IMR-90 (cell line): ENCODE results near the gene NEK11. TPM values are rescaled to one million over a fixed set of nuclear protein-coding genes. Genes with fewer than 3 reads are reported as not detected.

Source experiments
- ATAC-seq: fragments of 200-7000 bp; cut with Tn5 transposase; 2 replicates; pipeline ENCODE4 v1.9.1; 2020; ENCODE audit warnings: low read depth, mild to moderate bottlenecking, moderate library complexity
- BruUV-seq: library from RNA; stranded (reverse); fragments of 400-500 nt; replicated peaks from 2 replicates; lab custom pipeline; 2021; lab: Mats Ljungman, UMichigan
- CTCF ChIA-PET: fragments of 300-600 bp; formaldehyde crosslinking; extraction: SDS; loops from one replicate; lab custom pipeline; 2021; ENCODE audit warnings: antibody characterized with exemption; lab: Yijun Ruan, JAX
- POLR2A ChIA-PET: fragments of 300-600 bp; sonication (Branson Sonifier 250); formaldehyde crosslinking; loops from one replicate; lab custom pipeline; 2022; ENCODE audit warnings: antibody characterized with exemption; ENCODE audit not compliant: unreplicated experiment; lab: Charles Lee
- DNase-seq: peaks from one replicate; pipeline ENCODE4 v3.0.0; 2013
- H2AFZ ChIP-seq: replicated peaks from 2 replicates; pipeline ENCODE3; 2013; ENCODE audit warnings: low read length, mild to moderate bottlenecking; ENCODE audit not compliant: poor library complexity
- H2AK5ac ChIP-seq: 2 replicates; pipeline ENCODE4 v1.6.1; 2013; ENCODE audit warnings: low read depth, low read length, inconsistent platforms
- H2AK9ac ChIP-seq: replicated peaks from 2 replicates; pipeline ENCODE3; 2013; ENCODE audit warnings: mild to moderate bottlenecking, low read depth, low read length, moderate library complexity; ENCODE audit not compliant: poor library complexity
- H2BK120ac ChIP-seq: 2 replicates; pipeline ENCODE4 v1.6.1; 2013; ENCODE audit warnings: low read depth, low read length, inconsistent platforms
- H2BK15ac ChIP-seq: 3 replicates; pipeline ENCODE4 v1.6.1; 2013; ENCODE audit warnings: low read depth, low read length, inconsistent platforms
- H2BK20ac ChIP-seq: 2 replicates; pipeline ENCODE4 v1.6.1; 2013; ENCODE audit warnings: low read depth, mild to moderate bottlenecking, inconsistent platforms, low read length, moderate library complexity
- H2BK5ac ChIP-seq: 2 replicates; pipeline ENCODE4 v1.6.1; 2013; ENCODE audit warnings: mild to moderate bottlenecking, low read depth, low read length, inconsistent platforms; ENCODE audit not compliant: poor library complexity, severe bottlenecking
- H3K14ac ChIP-seq: replicated peaks from 2 replicates; pipeline ENCODE4 v1.6.1; 2013; ENCODE audit warnings: low read depth, low read length, inconsistent platforms
- H3K18ac ChIP-seq: 2 replicates; pipeline ENCODE4 v1.6.1; 2013; ENCODE audit warnings: low read depth, low read length, control low read depth
- H3K23ac ChIP-seq: 2 replicates; pipeline ENCODE4 v1.6.1; 2013; ENCODE audit warnings: low read depth, low read length, inconsistent platforms
- H3K27ac ChIP-seq: 2 replicates; pipeline ENCODE4 v1.5.1; 2013; ENCODE audit warnings: mild to moderate bottlenecking, control low read depth, low read length; ENCODE audit not compliant: insufficient read depth
- H3K27me3 ChIP-seq: 2 replicates; pipeline ENCODE4 v1.6.1; 2013; ENCODE audit warnings: low read length; ENCODE audit not compliant: control insufficient read depth, insufficient read depth
- H3K36me3 ChIP-seq: 2 replicates; pipeline ENCODE4 v1.6.1; 2013; ENCODE audit warnings: low read length, mixed read lengths; ENCODE audit not compliant: control insufficient read depth, insufficient read depth
- H3K4ac ChIP-seq: 2 replicates; pipeline ENCODE4 v1.6.1; 2013; ENCODE audit warnings: low read depth, low read length, inconsistent platforms
- H3K4me1 ChIP-seq: 2 replicates; pipeline ENCODE4 v1.6.1; 2013; ENCODE audit warnings: low read length, mixed read lengths; ENCODE audit not compliant: control insufficient read depth, insufficient read depth
- H3K4me2 ChIP-seq: 2 replicates; pipeline ENCODE4 v1.6.1; 2013; ENCODE audit warnings: low read depth, mild to moderate bottlenecking, control low read depth, low read length, moderate library complexity
- H3K4me3 ChIP-seq: 2 replicates; pipeline ENCODE4 v1.5.1; 2013; ENCODE audit warnings: low read depth, mild to moderate bottlenecking, control low read depth, low read length, moderate library complexity; ENCODE audit not compliant: insufficient read depth
- H3K56ac ChIP-seq: 2 replicates; pipeline ENCODE4 v1.6.1; 2013; ENCODE audit warnings: low read length, inconsistent platforms; ENCODE audit not compliant: insufficient read depth; ENCODE audit errors: extremely low read depth
- H3K79me1 ChIP-seq, 2 experiments: 2 replicates each; pipeline ENCODE4 v1.6.1; 2013; ENCODE audit warnings: low read length in 2 of 2, inconsistent platforms in 1 of 2, low read depth in 1 of 2
- H3K9ac ChIP-seq: 2 replicates; pipeline ENCODE4 v1.6.1; 2013; ENCODE audit warnings: low read depth, low read length, control low read depth
- H3K9me1 ChIP-seq: 2 replicates; pipeline ENCODE4 v1.6.1; 2013; ENCODE audit warnings: low read length, inconsistent platforms; ENCODE audit not compliant: insufficient read depth
- H3K9me3 ChIP-seq: 2 replicates; pipeline ENCODE4 v1.6.1; 2013; ENCODE audit warnings: low read length; ENCODE audit not compliant: control insufficient read depth, insufficient read depth
- H4K20me1 ChIP-seq: 2 replicates; pipeline ENCODE4 v1.6.1; 2013; ENCODE audit warnings: low read length, inconsistent platforms; ENCODE audit not compliant: insufficient read depth
- H4K5ac ChIP-seq: 2 replicates; pipeline ENCODE4 v1.6.1; 2013; ENCODE audit warnings: mild to moderate bottlenecking, low read depth, low read length, control low read depth
- H4K8ac ChIP-seq, 2 experiments: 2 replicates each; pipeline ENCODE4 v1.6.1; 2013; ENCODE audit warnings: low read depth in 2 of 2, low read length in 2 of 2, control low read depth in 1 of 2, inconsistent platforms in 1 of 2
- H4K91ac ChIP-seq: 2 replicates; pipeline ENCODE4 v1.6.1; 2013; ENCODE audit warnings: low read depth, low read length, inconsistent platforms; ENCODE audit not compliant: insufficient read depth
- BHLHE40 ChIP-seq: fragments of 150-350 bp; IDR thresholded peaks from 2 replicates; pipeline ENCODE4 v1.6.1; 2016; ENCODE audit warnings: mild to moderate bottlenecking, low read depth, low read length
- CHD1 ChIP-seq: IDR thresholded peaks from 2 replicates; pipeline ENCODE4 v1.6.1; 2012; ENCODE audit warnings: low read depth, low read length, improper control_type of control experiment
- MAZ ChIP-seq: IDR thresholded peaks from 2 replicates; pipeline ENCODE4 v1.6.1; 2012; ENCODE audit warnings: low read depth, mild to moderate bottlenecking, low read length, improper control_type of control experiment, moderate library complexity, borderline replicate concordance
- NFE2L2 ChIP-seq: fragments of 150-350 bp; IDR thresholded peaks from 2 replicates; pipeline ENCODE4 v1.6.1; 2016; ENCODE audit warnings: low read depth, mild to moderate bottlenecking, low read length
- RFX5 ChIP-seq: IDR thresholded peaks from 2 replicates; pipeline ENCODE4 v1.8.0; 2012; ENCODE audit warnings: low read depth, mild to moderate bottlenecking, low read length, moderate library complexity
- WGBS, 2 experiments: methylation state at CpG; one replicate each; pipeline versions ENCODE4 v1.1.5 to v1.1.7; 2013; ENCODE audit warnings: missing lambda C conversion rate in 2 of 2; ENCODE audit not compliant: insufficient read length in 1 of 2; ENCODE audit errors: extremely low coverage in 2 of 2; 5-methylcytosine and 5-hydroxymethylcytosine counted together
- dilution Hi-C: fragments of 300-500 bp; cut with HindIII; formaldehyde crosslinking; loops from one replicate; pipeline ENCODE4 v1.14.3; 2018; ENCODE audit warnings: low sequenced_read_pairs; ENCODE audit not compliant: unreplicated experiment
- in situ Hi-C: fragments of 300-500 bp; cut with MboI; formaldehyde crosslinking; loops from 3 replicates; pipeline ENCODE4 v1.14.3; 2019; ENCODE audit warnings: low sequenced_read_pairs, inconsistent platforms, mixed read lengths
- intact Hi-C: fragments of 100-400 bp; cut with micrococcal nuclease; formaldehyde crosslinking; loops from 2 replicates; pipeline ENCODE4 v1.10.0; 2022
- polyA plus RNA-seq, 3 experiments: library from polyadenylated mRNA; depleted of rRNA; stranded (reverse); fragments of >200 nt; gene quantifications; 2 replicates each; pipeline ENCODE4 v1.2.3, GENCODE V29; 2012; ENCODE audit warnings: low replicate concordance in 1 of 3
- total RNA-seq: library from RNA; depleted of rRNA; stranded (reverse); fragments of >200 nt; gene quantifications from 2 replicates; pipeline ENCODE4 v1.2.3, GENCODE V29; 2012

Gene NEK11
- total and polyA plus RNA-seq, 2 of the 4 experiments (the other 2 are of a cell fraction) = 1.1 to 1.6 TPM

- Histone ChIP-seq H3K9ac (no peak overlapping the region), H2AK9ac (no peak overlapping the region), H3K4ac (no peak overlapping the region), H4K91ac (no peak overlapping the region), H3K36me3 (no peaks in the 10 kb centered on the region), H2BK5ac (no peak overlapping the region), H3K56ac (no peak overlapping the region), H4K8ac (no peak overlapping the region), H2BK15ac (no peak overlapping the region), H3K9me1 (no peaks in the 10 kb centered on the region), H3K4me1 (0 out of 2 replicates have a peak, but pooled peaks cover 2% of the 10 kb centered on the region), H3K27ac (no peak overlapping the region), H3K4me2 (no peak overlapping the region), H2AFZ (no peak overlapping the region), H2BK120ac (no peak overlapping the region), H4K20me1 (no peaks in the 10 kb centered on the region), H3K4me3 (no peak overlapping the region), H3K27me3 (no peaks in the 10 kb centered on the region), H3K23ac (no peak overlapping the region), H2AK5ac (no peak overlapping the region), H2BK20ac (no peak overlapping the region), H3K18ac (no peak overlapping the region), H3K9me3 (no peaks in the 10 kb centered on the region), H3K79me1 (no peaks in the 10 kb centered on the region), H4K5ac (no peak overlapping the region), H3K14ac (no peak overlapping the region)
- TF ChIP-seq NFE2L2 (no peak), RFX5 (no peak), MAZ (no peak), CHD1 (no peak), BHLHE40 (no peak)
- no CpG with 5 or more reads among the region's 1 CpG for WGBS, 2 experiments
- BruUV-seq = no TSS peak
- intact Hi-C loops (no loop called here), in situ Hi-C loops (no loop called here), dilution Hi-C loops (no loop called here)
- ChIA-PET POLR2A (no interaction called here), CTCF (no interaction called here)
- peak; percentile 8 for DNase-seq
- no peak for ATAC-seq
Observed at GRCh38 chr3:131218196-131218595, 191.5 kb downstream of the NEK11 start.
